Pancreas (tissue), 10 donors: ENCODE measurements around the gene ITPR2. TPM values are rescaled to one million over a fixed set of nuclear protein-coding genes. Genes with fewer than 3 reads are reported as not detected.
A peak's percentile ranks its signal among the peaks of the same experiment; 100 is the strongest.
"Not testable (repeated sequence)": the region's sequence is repeated elsewhere in the genome, so short reads cannot be mapped to it uniquely, and the experiment has no call there.

Source experiments
- ATAC-seq, 4 donors: fragments of 200-7000 bp; cut with Tn5 transposase; one replicate each; pipeline versions ENCODE4 v1.8.0 to v1.9.1; 2020; ENCODE audit warnings: mild to moderate bottlenecking in 4 of 4, moderate library complexity in 4 of 4
- DNase-seq, 6 donors: peaks; one replicate each; pipeline ENCODE4 v3.0.0-alpha.2; 2020
- FAIRE-seq: peaks from 2 replicates; lab custom pipeline; 2012; peaks lifted over from hg19 to GRCh38; lab: Jason Lieb, UNC
- H3K27ac ChIP-seq, 4 donors: fragments of 200-600 bp; sonication (generic); 1 replicate in 3 of 4; 2 replicates in 1 of 4; pipeline versions ENCODE4 v1.5.0 to v1.8.0; 2020
- H3K27me3 ChIP-seq, 4 donors: fragments of 200-600 bp; one replicate each; pipeline ENCODE4 v1.8.0; 2021
- H3K36me3 ChIP-seq, 3 donors: fragments of 200-600 bp; sonication (generic) in 1 of 3; one replicate each; pipeline versions ENCODE4 v1.5.0 to v1.8.0; 2020 to 2021
- H3K4me1 ChIP-seq, 3 donors: fragments of 200-600 bp; one replicate each; pipeline ENCODE4 v1.8.0; 2021
- H3K4me3 ChIP-seq, 4 donors: fragments of 200-600 bp; sonication (generic) in 2 of 4; one replicate each; pipeline versions ENCODE4 v1.5.0 to v1.8.0; 2020 to 2021
- H3K9me3 ChIP-seq, 4 donors: fragments of 200-600 bp; one replicate each; pipeline ENCODE4 v1.8.0; 2021
- CTCF ChIP-seq, 4 donors: fragments of 200-600 bp; sonication (generic) in 3 of 4; IDR thresholded peaks; one replicate each; pipeline versions ENCODE4 v1.5.0 to v1.8.0; 2021; ENCODE audit warnings: antibody characterized with exemption in 4 of 4
- WGBS, 2 donors: extraction: QIAGEN DNeasy Blood & Tissue Kit; methylation state at CpG; one replicate each; pipeline ENCODE4 v1.1.7; 2013; 5-methylcytosine and 5-hydroxymethylcytosine counted together
- intact Hi-C, 3 donors: fragments of 100-400 bp; cut with DNase I; formaldehyde crosslinking; loops; one replicate each; pipeline versions ENCODE4 v1.11.1 to v1.14.2; 2022
- polyA plus RNA-seq, 2 donors: library from polyadenylated mRNA; stranded (reverse); fragments of 200-250 nt; gene quantifications; one replicate each; pipeline ENCODE4 v1.2.3, GENCODE V29; 2013
- total RNA-seq, 6 donors: library from RNA; stranded (reverse); fragmentation: NEBNext Ultra II Directional in 4 of 6; extraction: Animal tissue kit (Norgen Biotek cat#: 25700) in 4 of 6; gene quantifications; one replicate each; pipeline versions ENCODE4 v1.2.1 to v1.2.4, GENCODE V29; 2021 to 2023
- donor health status: healthy with polysubstance abuse.
- donor health status: DM: no; HTN: no; CAD: no; lungs with moderate emphysema.
- donor health status: DM: no; HTN: no; CAD: no.
- donor health status: control.
- donor health status: control.
- donor health status: Bipolar disorder and iron deficiency.
- donor health status: DM: yes; HTN: yes; CAD: no.
- donor health status: DM: no; HTN: no; CAD: no.
- donor health status: DM: no; HTN: no; CAD: no.
- donor health status: DM: yes; HTN: yes; CAD: no.

ITPR2 gene
- total and polyA plus RNA-seq, 8 donors = 3.3 to 51.8 (median 25.5) TPM

GRCh38 chr12:26783131-26783526 lies 49.9 kb downstream of the ITPR2 start:
- no peak for FAIRE-seq
- intact Hi-C loops = no loop called here
- no peak for ATAC-seq
- H3K9me3 ChIP-seq = no peaks in the 10 kb centered on the region
- no peak for TF ChIP-seq CTCF (IDR thresholded peaks at IDR 0.05)
- no peak overlapping the region for H3K4me3 ChIP-seq
- peaks cover 0 to 11% (median 4%) of the 10 kb centered on the region in 3 donors for H3K4me1 ChIP-seq
- 89 to 94% methylated on average over 1 of the region's 1 CpG for WGBS, 2 donors
- DNase-seq = no peak
- no peaks in the 10 kb centered on the region for H3K27me3 ChIP-seq
- H3K27ac ChIP-seq = no peak overlapping the region
- no peaks in the 10 kb centered on the region for H3K36me3 ChIP-seq

GRCh38 chr12:26782372-26783130 lies 50.4 kb downstream of the ITPR2 start:
- ATAC-seq (no peak), FAIRE-seq (no peak), DNase-seq (no peak)
- H3K4me1 ChIP-seq = peaks cover 0 to 11% (median 4%) of the 10 kb centered on the region in 3 donors
- H3K36me3 ChIP-seq = no peaks in the 10 kb centered on the region
- intact Hi-C loops = no loop called here
- H3K9me3 ChIP-seq = no peaks in the 10 kb centered on the region
- no peak overlapping the region for H3K4me3 ChIP-seq
- no peaks in the 10 kb centered on the region for H3K27me3 ChIP-seq
- 74 to 97% methylated on average over 3 of the region's 3 CpGs for WGBS, 2 donors
- H3K27ac ChIP-seq = no peak overlapping the region
- TF ChIP-seq CTCF (IDR thresholded peaks at IDR 0.05) = no peak

- H3K27me3 ChIP-seq, H3K27ac ChIP-seq, intact Hi-C loops, H3K36me3 ChIP-seq, H3K4me3 ChIP-seq, FAIRE-seq, H3K4me1 ChIP-seq, ATAC-seq, H3K9me3 ChIP-seq: not testable (repeated sequence)
- TF ChIP-seq CTCF (IDR thresholded peaks at IDR 0.05) = peak in 2 of 4 donors; percentile 8 to 12
- 69 to 84% methylated on average over 2 of the region's 2 CpGs for WGBS, 2 donors
- DNase-seq = peak in 1 of 6 donors; percentile 29
These were observed 52.3 kb downstream of the ITPR2 start for GRCh38 chr12:26780656-26781055.

GRCh38 chr12:26778173-26778775 lies 54.7 kb downstream of the ITPR2 start:
- ATAC-seq, H3K36me3 ChIP-seq, H3K4me3 ChIP-seq, intact Hi-C loops, H3K27me3 ChIP-seq, DNase-seq, H3K9me3 ChIP-seq, H3K4me1 ChIP-seq, FAIRE-seq, H3K27ac ChIP-seq: not testable (repeated sequence)
- WGBS, 2 donors = 92 to 95% methylated on average over 5 of the region's 5 CpGs

- Histone ChIP-seq H3K27me3 (no peaks in the 10 kb centered on the region), H3K9me3 (no peaks in the 10 kb centered on the region), H3K4me3 (no peak overlapping the region), H3K36me3 (no peaks in the 10 kb centered on the region), H3K4me1 (no peaks in the 10 kb centered on the region), H3K27ac (no peak overlapping the region)
- DNase-seq (no peak), FAIRE-seq (no peak), ATAC-seq (no peak)
- TF ChIP-seq CTCF (IDR thresholded peaks at IDR 0.05) = no peak
- intact Hi-C loops = no loop called here
- 80 to 83% methylated on average over 3 of the region's 3 CpGs for WGBS, 2 donors
These were observed 55.8 kb downstream of the ITPR2 start for GRCh38 chr12:26777236-26777635.

- H3K36me3 ChIP-seq, H3K4me1 ChIP-seq, intact Hi-C loops, FAIRE-seq, H3K4me3 ChIP-seq, H3K27me3 ChIP-seq, ATAC-seq, H3K27ac ChIP-seq, DNase-seq, H3K9me3 ChIP-seq: not testable (repeated sequence)
- 90 to 92% methylated on average over 3 of the region's 3 CpGs for WGBS, 2 donors
These were observed 57.0 kb downstream of the ITPR2 start for GRCh38 chr12:26775991-26776390.
